ENCODE measurements around the gene GALNT15.

GALNT15 gene

GRCh38 chr3:16227566-16227965 lies 53.1 kb downstream of the GALNT15 start:
- no peak for DNase-seq (ENCODE audit: low read depth in 2 of 2)

- DNase-seq (ENCODE audit: low read depth in 2 of 2): no peak
Observed at GRCh38 chr3:16229681-16230080, 55.2 kb downstream of the GALNT15 start.

GRCh38 chr3:16231983-16232382 lies 57.5 kb downstream of the GALNT15 start:
- no peak for DNase-seq (ENCODE audit: low read depth in 2 of 2)

GRCh38 chr3:16233806-16234205 lies 59.3 kb downstream of the GALNT15 start:
- DNase-seq (ENCODE audit: low read depth in 2 of 2): no peak

GRCh38 chr3:16234281-16234680 lies 59.8 kb downstream of the GALNT15 start:
- DNase-seq (ENCODE audit: low read depth in 2 of 2): no peak

DNA sequence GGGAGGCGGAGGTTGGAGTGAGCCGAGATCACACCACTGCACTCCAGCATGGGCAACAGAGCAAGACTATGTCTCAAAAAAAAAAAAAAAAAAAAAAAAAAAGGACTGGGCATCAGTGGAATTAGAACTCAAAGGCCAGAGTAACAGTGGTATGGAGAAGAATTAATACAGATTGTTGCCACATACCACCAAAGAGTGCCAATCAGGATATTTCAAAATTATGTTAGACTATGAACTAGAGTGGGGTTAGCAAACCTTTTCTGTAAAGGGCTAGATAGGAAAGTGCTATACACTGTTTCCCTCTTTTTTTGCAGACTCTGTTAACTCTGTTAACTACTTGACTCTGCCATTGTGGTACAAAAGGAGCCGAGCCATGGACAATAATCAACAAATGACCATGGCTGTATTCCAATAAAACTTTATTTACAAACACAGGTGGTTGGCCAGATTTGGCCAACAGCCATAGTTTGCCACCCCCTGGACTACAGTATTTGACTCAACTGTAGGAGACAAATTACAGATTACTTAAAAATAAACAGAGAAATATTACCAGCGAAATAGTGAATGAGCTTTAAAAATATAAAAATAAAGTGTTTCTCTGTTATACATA lies 61.7 kb downstream of the GALNT15 start:
- no peak for DNase-seq (ENCODE audit: low read depth in 2 of 2)

DNA sequence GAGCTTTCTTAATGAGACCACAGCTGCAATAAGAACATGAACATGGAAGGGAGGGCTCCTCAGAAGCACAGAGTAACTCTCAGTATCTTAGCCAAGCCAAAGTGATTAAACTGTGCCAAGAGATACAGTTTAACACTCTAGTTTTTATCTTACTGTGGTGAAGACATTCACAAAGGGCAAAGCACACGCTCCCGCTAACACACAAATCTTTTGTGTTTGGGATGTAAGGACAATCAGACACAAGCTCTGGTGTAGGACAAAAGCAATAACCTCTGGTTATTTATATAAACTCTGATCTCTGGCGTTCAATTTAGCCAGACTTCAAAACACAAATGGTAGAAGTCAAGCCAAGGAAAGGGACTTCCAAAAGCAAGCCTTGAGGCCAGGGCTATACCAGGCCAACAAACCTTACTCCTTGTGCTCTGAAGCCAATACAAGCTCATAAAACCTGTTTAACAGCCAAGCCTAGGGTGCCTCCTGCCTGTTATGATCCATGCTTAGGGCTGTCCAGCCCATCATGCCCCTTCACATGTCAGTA lies 62.4 kb downstream of the GALNT15 start:
- no peak for DNase-seq (ENCODE audit: low read depth in 2 of 2)

GRCh38 chr3:16239086-16239770 lies 64.7 kb downstream of the GALNT15 start:
- DNase-seq (ENCODE audit: low read depth in 2 of 2): no peak

GRCh38 chr3:16239780-16240179 lies 65.3 kb downstream of the GALNT15 start:
- DNase-seq (ENCODE audit: low read depth in 2 of 2): no peak

- no peak for DNase-seq (ENCODE audit: low read depth in 2 of 2)
Observed at GRCh38 chr3:16240229-16241023, 65.9 kb downstream of the GALNT15 start.

DNA sequence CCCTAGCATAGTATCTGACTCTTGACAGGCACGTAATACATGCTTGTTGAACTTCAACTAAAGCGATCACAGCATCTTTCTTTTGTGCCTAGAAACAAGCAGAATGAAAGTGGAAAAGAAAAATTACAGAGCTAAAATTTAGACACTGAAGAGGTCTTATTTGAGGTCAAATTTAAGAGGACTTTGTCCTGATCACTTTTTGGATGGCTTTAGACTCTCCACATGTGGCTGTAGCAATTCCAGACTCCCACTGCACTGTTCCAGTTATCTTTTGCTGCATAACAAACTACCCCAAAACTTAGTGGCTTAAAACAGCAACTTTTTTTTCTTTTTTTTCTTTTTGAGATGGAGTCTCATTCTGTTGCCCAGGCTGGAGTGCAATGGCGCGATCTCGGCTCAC lies 66.7 kb downstream of the GALNT15 start:
- no peak for DNase-seq (ENCODE audit: low read depth in 2 of 2)

DNA sequence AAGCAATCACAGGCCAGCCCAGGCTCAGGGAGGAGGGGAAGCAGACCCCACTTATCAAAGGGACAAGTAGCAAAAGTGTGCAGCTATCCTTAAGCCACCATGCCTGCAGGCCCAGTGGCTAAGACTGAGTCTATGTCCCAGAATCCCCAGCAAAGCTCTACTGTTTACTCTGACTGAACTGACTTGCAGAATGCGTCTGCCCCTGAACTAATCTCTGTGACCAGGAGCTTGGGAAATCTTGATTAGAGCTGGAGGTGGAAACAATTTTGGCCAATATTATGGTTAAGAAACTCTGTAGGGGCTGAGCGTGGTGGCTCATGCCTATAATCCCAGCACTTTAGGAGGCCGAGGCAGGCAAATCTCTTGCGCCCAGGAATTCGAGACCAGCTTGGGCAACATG lies 67.7 kb downstream of the GALNT15 start:
- DNase-seq (ENCODE audit: low read depth in 2 of 2): no peak

GRCh38 chr3:16243706-16244490 lies 69.4 kb downstream of the GALNT15 start:
- no peak for DNase-seq (ENCODE audit: low read depth in 2 of 2)

DNA sequence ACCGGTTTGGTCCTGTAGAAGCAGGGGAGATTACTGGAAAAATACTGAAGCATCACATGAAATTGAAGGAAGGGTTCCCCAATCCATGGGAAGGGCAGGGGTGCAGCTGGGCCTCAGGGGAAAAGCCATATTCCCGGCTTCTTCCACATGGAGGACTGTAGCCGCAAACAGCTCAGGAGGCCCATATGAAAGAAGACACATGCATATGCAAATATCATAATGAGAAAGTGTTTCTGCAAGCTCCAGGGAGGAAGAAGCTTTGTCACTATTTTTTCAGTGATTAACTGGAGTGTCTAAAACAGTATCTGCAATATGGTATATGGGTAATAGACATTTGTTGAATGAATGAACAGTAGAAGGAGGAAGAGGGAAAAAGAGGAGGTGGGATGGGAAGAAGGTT lies 71.1 kb downstream of the GALNT15 start:
- DNase-seq (ENCODE audit: low read depth in 2 of 2): no peak

DNA sequence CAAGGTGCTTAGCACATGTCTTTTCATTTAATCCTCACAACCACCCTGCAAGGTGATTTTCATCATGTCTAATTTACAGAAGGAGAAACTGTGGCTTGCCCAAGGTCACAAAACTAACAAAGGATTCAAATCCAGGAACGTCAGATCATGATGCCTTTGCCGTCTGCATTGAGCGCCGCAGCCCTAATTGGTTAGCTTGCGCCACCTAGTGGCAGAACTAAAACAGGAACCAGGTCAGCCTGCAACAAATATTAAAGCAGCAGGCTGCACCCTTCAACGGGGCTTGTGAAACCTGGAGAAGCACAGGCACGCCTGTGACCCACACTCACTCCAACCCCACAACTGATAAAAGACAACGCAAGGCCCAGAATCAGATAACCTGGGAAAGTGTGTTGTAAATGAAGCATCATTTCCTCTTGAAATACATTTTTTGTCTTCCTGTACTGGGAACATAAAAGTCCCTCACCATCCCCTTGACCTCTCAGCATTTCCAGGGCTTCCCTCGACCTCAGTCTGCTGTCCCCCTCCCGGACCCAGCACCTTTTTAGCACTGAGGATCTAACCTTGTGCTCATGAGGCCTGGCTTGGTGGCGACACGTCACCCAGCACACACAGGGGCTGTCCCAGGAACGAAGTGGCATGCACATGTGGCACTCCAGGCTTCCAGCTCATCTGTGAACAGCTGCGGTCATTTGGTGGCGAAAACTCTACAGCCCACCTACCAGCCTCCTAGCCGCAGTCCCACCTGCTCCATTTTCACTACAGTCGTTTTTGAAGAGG lies 73.0 kb downstream of the GALNT15 start:
- peak; percentile 68 to 69 for DNase-seq (ENCODE audit: low read depth in 2 of 2)

GRCh38 chr3:16248556-16248955 lies 74.1 kb downstream of the GALNT15 start:
- DNase-seq (ENCODE audit: low read depth in 2 of 2): no peak

GRCh38 chr3:16249336-16249735 lies 74.9 kb downstream of the GALNT15 start:
- no peak for DNase-seq (ENCODE audit: low read depth in 2 of 2)

GRCh38 chr3:16249886-16250285 lies 75.4 kb downstream of the GALNT15 start:
- no peak for DNase-seq (ENCODE audit: low read depth in 2 of 2)

DNA sequence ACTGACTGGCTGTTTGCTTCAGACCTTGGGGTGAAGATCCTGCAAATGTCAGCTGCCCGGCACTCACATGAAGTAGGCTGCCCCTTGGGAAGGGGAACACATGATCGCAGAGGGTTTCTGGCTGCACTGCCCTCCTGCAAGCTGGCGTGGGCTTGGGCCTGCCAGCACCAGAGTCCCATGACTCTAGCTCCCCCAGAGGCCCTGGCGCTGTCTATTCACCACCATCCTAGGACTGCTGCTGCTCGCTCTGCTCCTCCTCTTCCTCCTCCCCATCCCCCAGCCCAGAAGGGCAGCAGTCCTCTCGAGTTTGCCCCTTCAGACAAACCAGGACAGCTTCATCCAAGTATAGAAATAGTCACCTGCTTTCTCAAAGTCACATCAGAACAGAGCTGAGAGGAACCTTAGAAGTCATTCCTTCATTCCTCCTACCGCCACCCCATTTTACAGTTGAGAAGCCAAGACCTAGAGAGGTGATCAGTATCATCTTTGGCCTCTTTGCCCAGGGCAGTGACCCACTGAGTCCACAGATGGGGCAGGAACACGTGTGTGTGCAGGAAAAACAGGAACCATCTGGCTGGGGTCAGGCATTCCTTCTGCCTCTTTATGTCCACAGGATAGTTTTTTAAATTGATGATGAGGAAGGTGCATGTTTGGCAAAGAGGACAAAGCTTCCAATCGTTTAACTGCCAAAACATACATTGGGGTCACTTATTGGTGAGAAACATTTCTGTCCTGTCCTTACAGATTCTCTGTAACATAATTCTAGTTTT lies 77.0 kb downstream of the GALNT15 start:
- no peak for DNase-seq (ENCODE audit: low read depth in 2 of 2)

GRCh38 chr3:16252243-16252978 lies 77.9 kb downstream of the GALNT15 start:
- no peak for DNase-seq (ENCODE audit: low read depth in 2 of 2)

Measured in stimulated activated CD4-positive, alpha-beta T cell treated with anti-CD3 and anti-CD28 coated beads, Interleukin-4, amount 100 ng/mL, for 48 hours (primary cell).